NCI-H69 (cell line): ENCODE results near the gene ODC1.
A peak's percentile ranks its signal among the peaks of the same experiment; 100 is the strongest.
"Not testable (repeated sequence)": the region's sequence is repeated elsewhere in the genome, so short reads cannot be mapped to it uniquely, and the experiment has no call there.

Experiments
- DNase-seq: peaks from one replicate; lab custom pipeline; 2025; lab: John Stamatoyannopoulos, UW

The ODC1 gene

GRCh38 chr2:10447895-10448575, at the start of gene ODC1:
TSS of gene ODC1 (minus strand) at chr2:10448327. CDS start at chr2:10445032, 3,295 bp downstream.
- peak; percentile 97 for DNase-seq

GRCh38 chr2:10497797-10498251, 49.7 kb upstream of the ODC1 start:
- DNase-seq = peak; percentile 74

GRCh38 chr2:10495988-10496313, 47.8 kb upstream of the ODC1 start:
- DNase-seq = no peak

GRCh38 chr2:10495311-10495987, 47.3 kb upstream of the ODC1 start:
- DNase-seq = no peak

- DNase-seq = no peak
Measured at GRCh38 chr2:10494351-10495066, 46.4 kb upstream of the ODC1 start.

GRCh38 chr2:10493634-10494281, 45.6 kb upstream of the ODC1 start:
- peak; percentile 61 for DNase-seq

GRCh38 chr2:10493075-10493633, 45.0 kb upstream of the ODC1 start:
- no peak for DNase-seq

GRCh38 chr2:10490806-10491291, 42.7 kb upstream of the ODC1 start:
- DNase-seq = no peak

GRCh38 chr2:10489842-10490555, 41.9 kb upstream of the ODC1 start:
- no peak for DNase-seq

GRCh38 chr2:10488142-10488541, 40.0 kb upstream of the ODC1 start:
- DNase-seq = not testable (repeated sequence)

GRCh38 chr2:10487741-10488104, 39.6 kb upstream of the ODC1 start:
- not testable (repeated sequence) for DNase-seq

- peak; percentile 35 for DNase-seq
Measured at GRCh38 chr2:10487081-10487740, 39.1 kb upstream of the ODC1 start.

GRCh38 chr2:10486601-10487079, 38.5 kb upstream of the ODC1 start:
- peak; percentile 71 for DNase-seq

- DNase-seq = no peak
Measured at GRCh38 chr2:10486091-10486490, 38.0 kb upstream of the ODC1 start.

GRCh38 chr2:10482913-10483312, 34.8 kb upstream of the ODC1 start:
- DNase-seq = no peak

GRCh38 chr2:10482460-10482859, 34.3 kb upstream of the ODC1 start:
- no peak for DNase-seq

GRCh38 chr2:10481666-10482157, 33.6 kb upstream of the ODC1 start:
- no peak for DNase-seq

- no peak for DNase-seq
Measured at GRCh38 chr2:10481055-10481665, 33.0 kb upstream of the ODC1 start.

GRCh38 chr2:10480359-10480949, 32.3 kb upstream of the ODC1 start:
- DNase-seq = no peak

- peak; percentile 5 for DNase-seq
Measured at GRCh38 chr2:10478916-10479315, 30.8 kb upstream of the ODC1 start.
